GM23338 (cell line): ENCODE measurements around the gene ZCCHC13. TPM values are rescaled to one million over a fixed set of nuclear protein-coding genes. Genes with fewer than 3 reads are reported as not detected.

ENCODE experiments used
- ATAC-seq: fragments of 200-7000 bp; cut with Tn5 transposase; 3 replicates; pipeline ENCODE4 v1.9.1; 2020
- DNase-seq: peaks from one replicate; pipeline ENCODE4 v3.0.0-alpha.2; 2015; ENCODE audit warnings: low spot score
- H2AFZ ChIP-seq: fragments of 200-600 bp; sonication (generic); 2 replicates; pipeline ENCODE4 v1.8.0; 2016; ENCODE audit warnings: antibody characterized with exemption, mild to moderate bottlenecking, moderate library complexity
- H3F3A ChIP-seq: fragments of 200-600 bp; sonication (generic); replicated peaks from 2 replicates; pipeline ENCODE4 v1.8.0; 2017; ENCODE audit warnings: antibody characterized with exemption, mixed run types, low read depth
- H3K27ac ChIP-seq: fragments of 200-600 bp; sonication (generic); 2 replicates; pipeline ENCODE4 v1.6.1; 2016; ENCODE audit warnings: low read depth
- H3K27me3 ChIP-seq: fragments of 200-600 bp; sonication (generic); 2 replicates; pipeline ENCODE4 v1.8.0; 2016; ENCODE audit warnings: mild to moderate bottlenecking, mixed run types, moderate library complexity; ENCODE audit not compliant: insufficient read depth
- H3K36me3 ChIP-seq: fragments of 200-600 bp; sonication (generic); 2 replicates; pipeline ENCODE4 v1.8.0; 2016; ENCODE audit warnings: mild to moderate bottlenecking; ENCODE audit not compliant: insufficient read depth
- H3K4me1 ChIP-seq: fragments of 200-600 bp; sonication (generic); 2 replicates; pipeline ENCODE4 v1.8.0; 2016; ENCODE audit warnings: mild to moderate bottlenecking, moderate library complexity; ENCODE audit not compliant: insufficient read depth
- H3K4me2 ChIP-seq: fragments of 200-600 bp; sonication (generic); 2 replicates; pipeline ENCODE4 v1.7.1; 2017; ENCODE audit warnings: mixed run types
- H3K4me3 ChIP-seq: fragments of 200-600 bp; sonication (generic); 2 replicates; pipeline ENCODE4 v1.6.1; 2016; ENCODE audit warnings: mixed run types
- H3K79me2 ChIP-seq: fragments of 200-600 bp; sonication (generic); replicated peaks from 2 replicates; pipeline ENCODE4 v1.8.0; 2017; ENCODE audit warnings: mild to moderate bottlenecking; ENCODE audit not compliant: insufficient read depth
- H3K9me2 ChIP-seq: fragments of 200-600 bp; sonication (generic); 2 replicates; pipeline ENCODE4 v1.8.0; 2017; ENCODE audit not compliant: insufficient read depth
- H4K20me1 ChIP-seq: fragments of 200-600 bp; sonication (generic); replicated peaks from 2 replicates; pipeline ENCODE4 v1.8.0; 2017; ENCODE audit warnings: mild to moderate bottlenecking; ENCODE audit not compliant: insufficient read depth
- H3K27ac Mint-ChIP-seq: 2 replicates; pipeline ENCODE4 v1.8.0; 2020; ENCODE audit warnings: inconsistent platforms, mild to moderate bottlenecking, moderate library complexity, mixed read lengths
- H3K27me3 Mint-ChIP-seq: 3 replicates; pipeline ENCODE4 v1.8.0; 2022; ENCODE audit warnings: low read depth, mild to moderate bottlenecking, moderate library complexity, mixed read lengths, inconsistent platforms; ENCODE audit not compliant: insufficient read depth, poor library complexity
- H3K36me3 Mint-ChIP-seq: 3 replicates; pipeline ENCODE4 v1.8.0; 2021; ENCODE audit warnings: low read depth, mild to moderate bottlenecking, inconsistent platforms, moderate library complexity, mixed read lengths
- H3K4me1 Mint-ChIP-seq: 3 replicates; pipeline ENCODE4 v1.8.0; 2020; ENCODE audit warnings: mild to moderate bottlenecking, inconsistent platforms, mixed read lengths
- H3K4me3 Mint-ChIP-seq: 3 replicates; pipeline ENCODE4 v1.8.0; 2021; ENCODE audit warnings: moderate library complexity, mild to moderate bottlenecking, inconsistent platforms, mixed read lengths
- H3K9me3 Mint-ChIP-seq: 3 replicates; pipeline ENCODE4 v1.8.0; 2020; ENCODE audit warnings: moderate library complexity, mild to moderate bottlenecking, inconsistent platforms, mixed read lengths
- CREB1 ChIP-seq: fragments of 250-450 bp; sonication (Bioruptor Pico); IDR thresholded peaks from 2 replicates; pipeline ENCODE4 v1.5.0; 2020; ENCODE audit warnings: low read depth, mild to moderate bottlenecking, moderate library complexity
- CTCF ChIP-seq, 2 experiments: fragments of 200-600 bp in 1 of 2; sonication (generic) in 1 of 2; conservative IDR thresholded peaks; 2 replicates each; pipeline versions ENCODE4 v1.5.1 to v1.6.1; 2016 to 2017; ENCODE audit warnings: antibody characterized with exemption in 2 of 2, low read depth in 2 of 2, mild to moderate bottlenecking in 2 of 2, moderate library complexity in 1 of 2
- ETS1 ChIP-seq: IDR thresholded peaks from 2 replicates; pipeline ENCODE4 v1.6.1; 2016; ENCODE audit warnings: antibody characterized with exemption
- EZH2 ChIP-seq: fragments of 200-600 bp; sonication (generic); IDR thresholded peaks from one replicate; pipeline ENCODE4 v1.8.0; 2017; ENCODE audit warnings: antibody characterized with exemption, mild to moderate bottlenecking, low read depth; ENCODE audit not compliant: unreplicated experiment
- EZH2phosphoT487 ChIP-seq: fragments of 200-600 bp; sonication (generic); IDR thresholded peaks from one replicate; pipeline ENCODE4 v1.8.1; 2018; ENCODE audit warnings: antibody characterized with exemption; ENCODE audit not compliant: unreplicated experiment
- JUNB ChIP-seq: IDR thresholded peaks from one replicate; pipeline ENCODE4 v1.6.1; 2016; ENCODE audit warnings: antibody characterized with exemption; ENCODE audit not compliant: unreplicated experiment
- NANOG ChIP-seq: IDR thresholded peaks from 2 replicates; pipeline ENCODE4 v1.6.1; 2016; ENCODE audit warnings: antibody characterized with exemption, borderline replicate concordance
- POLR2AphosphoS5 ChIP-seq: IDR thresholded peaks from 2 replicates; pipeline ENCODE4 v1.6.1; 2016; ENCODE audit warnings: antibody characterized with exemption, low read depth
- REST ChIP-seq: IDR thresholded peaks from one replicate; pipeline ENCODE4 v1.6.1; 2018; ENCODE audit warnings: antibody characterized with exemption; ENCODE audit not compliant: unreplicated experiment
- STAT1 ChIP-seq: IDR thresholded peaks from one replicate; pipeline ENCODE4 v1.6.1; 2016; ENCODE audit warnings: antibody characterized with exemption; ENCODE audit not compliant: unreplicated experiment
- ZNF114 ChIP-seq: fragments of 250-450 bp; sonication (Bioruptor Pico); IDR thresholded peaks from 2 replicates; pipeline ENCODE4 v1.5.0; 2020; ENCODE audit warnings: mild to moderate bottlenecking, moderate library complexity
- ZNF331 ChIP-seq: fragments of 250-450 bp; sonication (Bioruptor Pico); IDR thresholded peaks from 2 replicates; pipeline ENCODE4 v1.5.0; 2020; ENCODE audit warnings: low read depth, mild to moderate bottlenecking, moderate library complexity
- ZNF462 ChIP-seq: fragments of 250-450 bp; sonication (Bioruptor Pico); IDR thresholded peaks from 2 replicates; pipeline ENCODE4 v1.5.0; 2020; ENCODE audit warnings: mild to moderate bottlenecking, moderate library complexity
- polyA plus RNA-seq: library from polyadenylated mRNA; unstranded; fragments of >200 nt; fragmentation: Nextera tagmentation; extraction: Ambion mirVana; gene quantifications from 2 replicates; pipeline ENCODE4 v1.2.1, GENCODE V29; 2016
- total RNA-seq: library from RNA; depleted of rRNA; stranded (reverse); fragments of >200 nt; shearing (Covaris generic); gene quantifications from 2 replicates; pipeline ENCODE4 v1.2.3, GENCODE V29; 2014

Gene ZCCHC13
- total and polyA plus RNA-seq, 2 experiments from 2014 or later, result not detected

- Histone ChIP-seq H3K4me3 (peak overlapping the region; percentile 91), H2AFZ (no peak overlapping the region), H3F3A (no peaks in the 10 kb centered on the region), H3K4me2 (peak overlapping the region; percentile 79), H3K27me3 (no peaks in the 10 kb centered on the region), H3K79me2 (peaks cover 63% of the 10 kb centered on the region), H3K4me1 (peaks cover 32% of the 10 kb centered on the region), H4K20me1 (peaks cover 23% of the 10 kb centered on the region; the same call in 1 of the 2 replicates), H3K27ac (peak overlapping the region; percentile 99), H3K9me2 (no peaks in the 10 kb centered on the region), H3K36me3 (no peaks in the 10 kb centered on the region; the same call in 1 of the 2 replicates)
- Mint-ChIP-seq H3K4me1 (peaks cover 14% of the 10 kb centered on the region), H3K27me3 (peaks cover 3% of the 10 kb centered on the region), H3K9me3 (no peaks in the 10 kb centered on the region), H3K27ac (peak overlapping the region; percentile 98), H3K36me3 (peaks cover 44% of the 10 kb centered on the region), H3K4me3 (peak overlapping the region; percentile 93)
- TF ChIP-seq EZH2phosphoT487 (no peak), CREB1 (CRISPR knock-in tag) (no peak), EZH2 (no peak), JUNB (no peak), STAT1 (no peak), ZNF114 (CRISPR knock-in tag) (no peak), POLR2AphosphoS5 (no peak), NANOG (no peak), ZNF331 (no peak), ETS1 (no peak), REST (no peak), ZNF462 (CRISPR knock-in tag) (no peak), CTCF (conservative IDR thresholded peaks at IDR 0.05; ENCODE audit: low read depth in 2 of 2) (no peak)
- ATAC-seq, result no peak
- DNase-seq, result no peak
Observed at GRCh38 chrX:74291577-74291963, 12.4 kb upstream of the ZCCHC13 start.
